HG03159 (cell line): ENCODE measurements around the gene DESI2.

Experiments used
- ATAC-seq: cut with Tn5 transposase; IDR thresholded peaks from one replicate; pipeline ENCODE4 v1.9.1; 2021; ENCODE audit warnings: mild to moderate bottlenecking, moderate library complexity; ENCODE audit not compliant: unreplicated experiment

The DESI2 gene

DNA sequence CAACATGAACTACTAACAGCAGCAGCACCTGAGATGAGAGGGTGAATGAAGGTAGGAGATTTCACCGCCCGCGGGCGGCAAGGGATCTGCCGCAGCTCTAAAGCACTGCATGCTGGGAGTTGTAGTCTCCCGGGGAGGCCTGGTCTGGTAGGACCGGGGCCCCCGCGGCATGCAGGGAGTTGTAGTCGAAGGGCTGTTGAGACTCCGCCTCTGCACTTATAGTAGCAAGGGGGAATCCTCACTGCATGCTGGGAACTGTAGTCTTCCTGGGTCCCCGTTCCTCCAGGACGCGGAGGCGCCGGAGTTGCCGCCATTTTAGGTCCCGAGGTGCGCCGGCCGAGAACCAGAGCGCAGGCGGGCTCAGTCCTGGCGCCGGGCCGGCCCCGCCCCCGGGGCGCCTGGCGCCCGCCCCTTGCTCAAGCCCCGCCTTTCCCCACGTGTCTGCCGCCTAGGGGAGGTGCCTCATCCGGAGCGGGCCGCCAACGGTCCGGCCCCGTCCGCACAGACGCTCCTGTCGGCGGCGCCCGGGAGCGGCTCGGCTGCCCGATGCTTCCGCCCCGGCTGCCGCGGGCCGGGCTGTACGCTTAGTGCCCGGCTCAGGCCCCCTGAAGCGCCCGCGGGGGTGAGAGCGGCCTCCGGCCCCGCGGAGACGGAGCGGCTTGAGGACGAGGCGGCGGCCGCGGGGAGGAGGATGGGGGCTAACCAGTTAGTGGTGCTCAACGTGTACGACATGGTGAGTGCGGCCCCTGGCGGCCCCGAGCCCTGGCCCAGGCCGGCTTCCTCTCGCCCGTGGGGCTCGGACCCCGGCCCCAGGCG is at the start of gene DESI2:
Gene DESI2 (plus strand): TSS at position 504 of the 816 bp plus-strand sequence. CDS start 188 bp downstream, at position 692.
- peak; percentile 95 for ATAC-seq

DNA sequence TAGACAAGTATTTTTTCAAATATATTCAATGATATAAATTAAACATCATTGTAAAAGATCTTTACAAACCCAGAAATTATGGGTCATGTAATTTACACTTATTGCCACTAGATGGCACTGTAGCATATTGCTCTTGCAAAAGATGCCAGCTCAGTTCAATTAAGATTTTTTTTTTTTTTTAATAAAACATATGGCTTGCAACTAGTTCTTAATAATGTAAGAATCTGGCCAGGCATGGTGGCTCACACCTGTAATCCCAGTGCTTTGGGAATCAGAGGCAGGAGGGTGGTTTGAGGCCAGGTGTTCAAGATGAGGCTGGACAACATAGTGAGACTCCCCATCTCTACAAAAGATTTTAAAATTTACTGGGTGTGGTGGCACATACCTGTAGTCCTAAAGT is 49.4 kb upstream of the DESI2 start:
- ATAC-seq: no peak

DNA sequence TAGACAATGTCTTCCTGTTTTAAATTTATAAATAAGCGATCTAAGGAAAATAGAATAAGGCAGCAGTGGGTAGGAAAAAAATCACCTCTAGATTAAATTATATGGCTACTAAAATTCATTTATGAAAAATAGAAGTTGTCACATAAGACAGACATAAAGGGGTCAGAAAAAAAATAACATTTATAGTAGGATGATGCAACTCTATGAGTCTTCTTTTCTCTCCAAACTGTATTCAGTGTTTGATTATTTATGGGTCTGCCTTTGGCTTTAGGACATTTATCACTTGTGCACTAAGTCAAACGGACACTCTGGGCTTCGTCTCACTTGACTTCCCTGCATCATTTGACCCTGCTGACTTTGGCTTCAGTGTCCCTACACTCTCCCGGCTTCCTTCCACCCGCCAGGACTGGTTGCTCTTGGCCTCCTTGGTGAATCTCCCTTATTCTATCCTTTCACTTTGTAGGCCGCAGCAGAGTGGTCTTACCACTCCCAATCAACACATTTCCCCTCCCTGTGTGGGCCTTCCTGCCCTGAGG is 47.0 kb upstream of the DESI2 start:
- no peak for ATAC-seq

DNA sequence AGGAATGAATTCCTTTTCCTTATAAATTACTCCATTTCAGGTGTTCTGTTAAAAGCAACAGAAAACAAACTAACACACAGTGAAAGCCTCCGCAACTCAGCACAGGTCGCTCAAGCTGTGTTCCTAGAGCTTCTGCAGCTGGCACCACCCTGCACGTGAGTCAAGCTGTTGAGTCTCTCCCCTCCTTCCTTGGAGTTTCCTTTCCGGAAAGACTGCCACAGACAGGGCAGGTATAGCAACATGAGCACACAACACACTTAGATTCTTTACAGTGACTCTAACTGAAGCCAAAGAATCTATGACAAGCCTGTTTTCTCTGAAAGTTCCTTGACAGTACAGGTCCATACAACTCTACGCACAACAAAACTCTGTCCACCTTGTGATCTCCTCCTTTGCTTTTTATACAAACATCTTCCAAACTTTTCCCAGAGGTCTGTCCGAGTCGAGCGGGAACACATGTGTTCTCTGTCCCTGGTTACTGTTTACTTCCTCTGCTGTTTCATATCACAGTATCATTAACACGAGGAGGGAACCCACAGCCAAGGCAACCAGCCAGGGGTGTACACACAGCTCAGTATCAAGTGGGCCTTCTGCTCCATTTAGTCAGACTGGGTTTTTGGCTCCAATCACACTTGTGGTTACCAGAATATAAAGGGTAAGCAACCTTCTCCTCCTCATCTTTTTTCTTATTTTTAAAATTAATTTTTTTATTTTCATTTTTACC is 38.7 kb upstream of the DESI2 start:
- no peak for ATAC-seq

DNA sequence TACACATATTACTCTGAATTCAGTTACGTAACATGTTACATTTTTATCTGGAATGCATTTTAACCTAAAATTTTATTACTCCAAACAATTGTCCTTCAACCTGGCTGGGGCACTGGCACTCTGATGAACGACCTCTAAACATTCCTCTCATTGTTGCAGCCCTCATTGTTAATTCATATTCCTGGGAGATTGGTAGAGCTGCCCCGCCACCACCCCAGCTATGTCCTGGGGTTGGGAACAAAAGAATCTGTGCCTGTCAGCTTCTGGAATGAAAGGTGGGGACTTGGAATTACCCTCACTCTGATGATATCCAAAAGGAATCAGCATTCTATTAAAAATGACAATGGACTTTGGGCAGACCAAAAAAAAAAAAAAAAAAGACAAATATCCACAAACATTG is 38.0 kb upstream of the DESI2 start:
- ATAC-seq: no peak

DNA sequence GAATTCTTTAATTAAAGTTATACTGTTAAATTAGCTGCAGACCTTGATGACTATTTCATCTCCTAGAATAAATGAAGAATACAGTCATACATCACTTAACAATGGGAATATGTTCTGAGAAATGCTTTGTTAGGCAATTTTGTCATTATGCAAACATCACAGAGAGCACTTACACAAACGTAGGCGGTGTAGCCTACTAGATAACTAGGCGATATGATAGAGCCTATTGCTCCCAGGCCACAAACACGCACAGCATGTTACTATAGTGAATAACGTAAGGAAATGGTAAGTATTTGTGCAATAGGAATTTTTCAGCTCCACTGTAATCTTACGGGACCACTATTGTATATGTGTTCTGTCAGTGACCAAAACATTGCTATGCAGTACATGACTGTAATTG is 37.6 kb upstream of the DESI2 start:
- no peak for ATAC-seq

DNA sequence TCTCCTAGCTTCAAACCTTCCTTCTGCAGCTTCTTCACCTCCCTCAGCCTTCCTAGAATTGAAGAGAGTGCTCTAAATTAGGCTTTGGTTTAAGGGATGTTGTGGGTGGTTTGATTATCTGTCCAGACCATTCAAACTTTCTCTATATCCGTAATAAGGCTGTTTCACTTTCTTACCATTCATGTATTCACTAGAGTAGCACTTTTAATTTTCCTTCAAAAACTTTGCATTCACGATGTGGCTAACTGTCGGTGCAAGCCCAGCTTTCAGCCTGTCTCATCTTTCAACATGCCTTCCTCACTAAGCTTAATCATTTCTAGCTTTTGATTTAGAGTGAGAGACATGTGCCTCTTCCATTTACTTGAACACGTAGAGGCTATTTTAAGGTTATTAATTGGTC is 26.2 kb upstream of the DESI2 start:
- ATAC-seq: no peak

DNA sequence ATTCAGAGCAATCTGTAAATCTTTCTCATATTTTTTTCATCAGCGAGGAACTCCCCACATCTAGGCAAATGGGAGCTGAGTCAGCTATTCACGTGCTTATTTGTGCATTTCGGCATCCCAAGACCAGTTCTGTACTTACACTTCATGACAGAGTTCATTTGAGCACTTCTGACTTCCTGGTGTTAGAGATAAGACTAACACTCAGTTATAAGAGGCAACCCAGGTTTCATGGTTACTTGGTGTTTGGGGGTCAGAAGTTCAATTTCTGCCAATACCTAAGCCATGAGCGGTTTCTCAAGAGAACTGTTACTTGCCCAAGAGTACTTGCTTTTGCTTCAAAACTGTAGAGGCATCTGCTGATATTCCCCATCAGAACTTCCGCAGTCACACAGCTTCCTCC is 24.1 kb upstream of the DESI2 start:
- ATAC-seq: no peak

DNA sequence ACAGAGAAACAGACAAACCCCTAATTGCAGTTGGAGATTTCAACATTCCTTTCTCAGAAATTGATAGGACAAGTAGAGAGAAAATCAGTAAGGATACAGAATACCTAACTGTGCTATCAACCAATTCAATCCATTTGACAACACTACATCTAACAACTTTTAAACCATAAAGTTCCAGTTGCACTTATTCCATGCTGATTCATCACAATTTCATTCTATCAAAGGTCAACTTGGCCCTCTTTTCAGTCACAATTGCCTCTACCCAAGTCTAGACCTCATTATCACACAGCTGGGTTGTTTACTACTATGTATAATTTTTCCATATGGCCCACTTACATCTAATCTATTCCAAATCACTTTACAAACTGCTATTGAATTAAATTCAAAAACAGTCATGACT is 19.8 kb upstream of the DESI2 start:
- no peak for ATAC-seq

DNA sequence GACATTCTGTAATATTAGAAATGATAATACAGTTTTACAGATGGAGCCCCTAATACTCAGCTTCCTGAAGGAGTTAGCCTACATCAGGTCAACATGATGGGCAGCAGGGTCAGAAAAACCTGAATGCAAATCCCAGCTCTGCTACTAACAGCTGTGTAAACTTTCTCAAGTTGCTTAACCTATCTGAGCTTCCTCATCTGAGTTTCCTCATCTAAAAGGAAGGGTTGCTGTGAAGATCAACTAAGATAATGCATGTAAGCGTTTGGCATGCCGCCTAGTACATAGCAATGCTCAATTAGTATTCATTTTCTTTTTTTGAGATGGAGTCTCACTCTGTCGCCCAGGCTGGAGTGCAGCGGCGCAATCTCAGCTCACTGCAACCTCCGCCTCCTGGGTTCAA is 18.4 kb upstream of the DESI2 start:
- ATAC-seq: no peak

DNA sequence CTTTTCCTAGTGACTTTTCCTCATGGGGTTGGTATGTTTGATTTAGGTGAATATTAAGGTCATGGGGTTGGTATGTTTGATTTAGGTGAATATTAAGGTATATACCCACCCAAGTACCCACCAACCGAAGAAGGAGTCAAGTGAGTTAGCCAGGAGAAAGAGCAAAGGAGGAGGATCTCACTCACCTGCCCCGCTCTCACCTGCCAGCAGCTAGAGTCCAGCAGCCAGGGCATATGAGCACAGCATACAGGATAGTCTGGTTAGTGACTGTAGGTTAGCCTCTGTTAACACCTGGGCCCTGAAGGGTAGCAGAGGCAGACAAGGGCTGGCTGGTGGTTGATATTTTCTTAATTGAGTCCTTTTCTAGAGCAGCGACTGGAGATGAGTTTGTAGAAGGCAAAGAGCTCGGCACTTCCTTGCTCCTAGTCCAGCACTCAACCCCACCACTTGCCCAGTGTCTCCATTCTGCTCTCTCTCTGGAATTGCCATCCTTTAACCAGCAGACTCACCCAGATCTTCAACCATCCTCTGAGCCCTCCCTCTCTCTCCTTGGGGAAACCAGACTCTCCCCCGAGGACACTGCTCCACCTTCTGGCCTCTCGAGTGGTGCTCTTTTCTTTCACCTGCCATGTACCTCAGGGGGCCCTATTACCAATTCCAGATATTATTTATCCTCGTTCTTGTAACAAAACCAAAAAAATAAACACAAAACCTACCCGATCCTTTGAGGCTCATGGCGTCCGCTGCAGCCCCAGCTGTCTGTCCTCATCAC is 16.3 kb upstream of the DESI2 start:
- no peak for ATAC-seq

DNA sequence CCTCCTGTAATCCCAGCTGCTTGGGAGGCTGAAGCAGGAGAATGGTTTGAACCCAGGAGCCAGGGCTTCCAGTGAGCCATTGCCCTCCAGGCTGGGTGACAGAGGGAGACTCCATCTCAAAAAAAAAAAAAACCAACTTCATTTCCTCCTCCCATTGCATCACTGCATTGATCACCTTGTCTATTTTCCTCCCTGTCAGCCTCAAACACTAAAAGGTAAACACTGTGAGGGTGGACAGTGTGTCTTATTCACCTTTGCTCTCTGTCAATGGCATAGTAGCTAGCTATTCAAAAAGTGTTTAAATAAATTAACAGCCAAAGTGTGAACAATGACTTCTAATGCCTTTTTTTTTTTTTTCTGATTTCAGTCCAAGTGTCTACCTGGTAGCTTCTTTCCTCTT is 13.4 kb upstream of the DESI2 start:
- no peak for ATAC-seq

DNA sequence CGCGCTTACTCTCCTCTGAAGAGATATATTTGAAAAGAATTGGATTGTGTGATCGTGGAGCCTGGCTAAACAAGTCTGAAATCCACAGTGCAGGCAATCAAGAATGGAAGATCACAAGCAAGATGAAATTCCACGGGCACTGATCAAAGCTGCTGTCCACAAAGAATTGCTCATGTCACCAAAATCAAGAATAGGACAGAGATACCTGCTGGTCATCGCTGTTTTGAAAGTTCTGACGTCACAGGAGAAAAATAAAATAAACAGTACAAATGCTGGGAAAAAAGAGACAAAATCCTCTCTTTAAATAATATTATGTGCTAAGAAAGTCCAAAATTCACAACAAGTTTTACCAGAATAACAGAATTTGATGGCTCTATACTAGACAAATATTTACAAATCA is 12.0 kb upstream of the DESI2 start:
- ATAC-seq: no peak

DNA sequence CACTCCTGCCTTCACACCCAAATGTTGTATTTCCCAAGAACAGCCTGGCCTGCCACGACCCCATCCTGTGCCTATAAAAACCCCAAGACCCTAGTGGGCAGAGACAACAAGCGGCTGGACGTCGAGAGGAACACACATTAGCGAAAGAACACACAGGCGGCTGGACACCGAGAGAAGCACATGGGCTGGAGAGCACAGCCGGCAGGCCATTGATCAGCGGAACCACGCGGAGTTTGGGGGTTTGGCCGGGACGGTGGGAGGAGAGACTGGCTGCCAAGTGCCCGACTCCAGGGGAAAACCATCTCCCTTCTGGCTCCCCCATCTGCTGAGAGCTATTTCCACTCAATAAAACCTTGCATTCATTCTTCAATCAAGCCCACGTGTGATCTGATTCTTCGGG is 10.4 kb upstream of the DESI2 start:
- ATAC-seq: no peak

DNA sequence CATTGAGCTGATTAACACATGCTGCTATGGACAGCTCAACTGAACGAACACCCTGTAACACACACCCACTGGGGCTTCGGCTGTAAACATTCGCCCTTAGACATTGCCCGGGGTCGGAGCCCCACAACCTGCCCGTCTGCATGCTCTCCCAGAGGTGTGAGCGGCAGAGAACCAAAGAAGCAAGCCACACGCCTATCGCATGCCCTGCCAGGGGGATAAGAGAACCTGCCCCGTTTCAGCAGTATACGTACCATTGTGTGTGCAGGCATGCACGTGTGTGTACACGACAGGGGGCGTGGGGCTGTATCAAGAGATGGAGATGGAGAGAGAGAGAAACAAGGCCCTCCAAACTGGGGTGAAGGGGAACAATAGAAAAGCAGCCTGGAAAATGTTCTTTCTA is 9.9 kb upstream of the DESI2 start:
- no peak for ATAC-seq

DNA sequence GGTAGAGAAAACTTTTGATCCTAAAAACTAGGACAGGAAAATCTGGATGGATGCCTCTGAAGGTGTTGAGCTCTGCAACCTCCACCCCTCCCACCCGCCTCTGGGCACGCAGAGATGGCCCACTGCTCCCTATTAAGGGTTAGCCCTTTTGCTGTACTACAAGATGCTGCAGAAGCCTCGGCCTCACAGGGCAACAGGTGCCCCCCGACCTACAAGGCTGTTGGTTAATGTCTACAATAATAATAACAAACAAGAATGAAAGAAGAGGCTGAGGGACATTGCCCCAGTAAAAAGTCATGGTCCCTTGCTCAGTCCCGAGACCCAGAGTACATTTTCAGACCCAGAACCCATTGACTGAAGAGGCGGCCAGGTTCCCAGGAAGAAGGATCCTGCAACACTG is 7.5 kb upstream of the DESI2 start:
- ATAC-seq: no peak

DNA sequence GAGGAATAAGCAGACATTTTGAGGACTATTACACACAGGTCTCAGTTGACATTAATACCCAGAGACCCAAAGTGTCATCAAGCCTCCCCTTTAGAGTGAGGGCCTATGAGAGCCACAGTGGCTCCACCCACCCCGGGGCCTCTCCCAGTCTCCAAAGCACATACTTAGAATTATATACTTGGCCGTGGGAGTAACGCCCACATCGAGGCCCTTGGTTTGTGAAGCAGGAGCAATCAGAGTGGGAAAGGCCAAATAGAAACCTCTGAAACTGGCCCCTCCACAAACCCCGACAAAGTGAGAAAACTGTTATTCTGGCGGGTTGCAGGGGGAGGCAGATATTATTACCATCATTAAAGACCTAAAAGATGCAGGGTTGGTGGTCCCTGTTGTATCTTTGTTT is 7.0 kb upstream of the DESI2 start:
- no peak for ATAC-seq

DNA sequence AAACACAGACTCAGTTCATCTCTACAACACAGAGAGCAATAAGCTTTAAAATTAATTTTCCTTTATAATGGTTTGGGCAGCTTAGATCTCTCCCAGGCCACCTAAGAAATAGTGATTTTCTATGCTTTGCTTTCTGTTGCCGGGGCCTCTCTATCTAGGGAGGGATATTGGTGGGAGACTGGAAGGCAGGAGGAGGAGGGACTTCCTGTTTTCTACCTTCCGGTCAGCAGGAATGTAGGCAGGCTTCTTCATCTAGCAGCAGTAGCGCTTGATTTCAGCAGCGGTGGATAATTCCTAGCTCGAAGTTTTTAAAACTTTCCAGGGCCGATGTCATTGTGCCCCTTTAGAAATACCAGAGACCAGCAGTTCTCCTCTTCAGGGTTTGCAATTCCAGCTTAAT is 5.1 kb upstream of the DESI2 start:
- ATAC-seq: no peak

DNA sequence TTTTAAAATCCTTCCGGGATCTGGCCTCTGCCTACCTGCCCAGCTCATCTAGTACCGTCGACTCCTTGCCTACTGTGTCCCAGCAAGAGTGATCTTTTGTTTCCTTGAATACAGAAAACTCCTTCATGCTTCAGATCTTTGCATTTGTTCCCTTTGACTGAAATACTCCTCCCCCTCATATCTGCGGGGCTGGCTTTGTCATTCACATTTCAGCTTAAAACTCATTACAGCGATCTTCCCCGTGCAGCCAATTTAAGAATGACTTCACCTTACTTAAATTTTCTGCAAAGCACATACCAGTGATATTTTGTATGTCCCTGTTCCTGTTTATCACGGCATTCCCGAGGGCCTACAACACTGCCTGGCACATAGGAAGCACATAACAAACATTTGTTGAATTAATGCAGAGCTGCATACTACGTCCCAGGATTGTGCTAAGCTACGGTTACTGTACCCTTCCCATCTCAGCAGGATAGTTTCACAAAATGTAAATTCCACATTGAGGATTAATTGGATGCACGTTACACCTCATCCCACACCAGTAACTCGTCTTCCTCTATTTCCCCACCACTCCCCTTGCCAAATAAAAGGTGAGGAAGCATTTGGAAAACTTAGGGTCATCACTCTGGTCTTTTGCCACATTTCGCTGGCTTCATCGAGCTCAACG is 837 bp upstream of the DESI2 start:
- ATAC-seq: no peak

DNA sequence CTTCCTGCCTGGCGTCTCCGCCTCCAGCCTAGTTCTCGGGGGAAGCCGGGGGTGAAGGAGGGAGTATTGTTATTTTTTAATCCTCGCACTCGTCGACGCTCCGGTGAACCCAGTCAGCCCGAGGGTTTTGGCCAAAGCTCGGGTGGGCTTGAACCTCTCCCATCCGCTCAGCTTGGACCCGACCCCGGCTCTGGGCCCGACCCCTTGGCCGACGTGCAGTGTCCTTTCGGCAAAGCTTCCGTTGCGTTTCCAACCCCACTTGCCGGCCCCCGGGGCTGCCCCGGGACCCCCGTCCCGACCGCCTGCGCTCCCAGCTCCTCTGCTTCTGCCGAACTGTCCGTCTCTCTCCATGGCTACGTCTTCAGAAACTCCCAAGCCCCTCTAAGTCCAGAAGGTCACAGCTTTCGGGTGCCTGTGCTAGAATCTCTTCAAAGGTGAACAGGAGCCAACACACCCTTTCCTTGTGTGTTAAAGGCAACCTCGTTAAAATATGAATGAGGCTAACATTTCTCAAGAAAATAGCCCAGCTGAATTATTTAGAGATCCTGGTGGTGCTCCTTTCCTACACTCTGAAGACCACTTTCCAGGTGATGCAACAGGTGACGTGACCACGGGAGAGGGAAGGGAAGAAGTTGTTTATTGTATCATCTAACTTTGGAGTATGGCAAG is 647 bp downstream of the DESI2 start:
- no peak for ATAC-seq
